ENCODE data around the gene EPC1.

GRCh38 chr10:32327364-32327691 lies 19.6 kb downstream of the EPC1 start:
- TF ChIP-seq POLR2A (IDR thresholded peaks at IDR 0.05) (no peak), CTCF (IDR thresholded peaks at IDR 0.05) (no peak)

Data from right lobe of liver (tissue), 4 donors.